DOHH2 (cell line): ENCODE results near the gene DEPDC1B.

Experiments used
- H3F3A ChIP-seq: fragments of 200-600 bp; sonication (generic), shearing (Covaris generic); 2 replicates; pipeline ENCODE4 v1.6.0; 2016; ENCODE audit warnings: antibody characterized with exemption, mild to moderate bottlenecking; ENCODE audit not compliant: control insufficient read depth, insufficient read depth
- H3K27ac ChIP-seq: fragments of 200-600 bp; sonication (generic); 2 replicates; pipeline ENCODE4 v1.5.1; 2014; ENCODE audit warnings: low read depth, mild to moderate bottlenecking, low read length, moderate library complexity
- H3K27me3 ChIP-seq: fragments of 200-600 bp; sonication (generic); 2 replicates; pipeline ENCODE4 v1.6.1; 2014; ENCODE audit warnings: mild to moderate bottlenecking, low read length, mixed read lengths; ENCODE audit not compliant: control insufficient read depth
- H3K36me3 ChIP-seq: fragments of 200-600 bp; sonication (generic); 2 replicates; pipeline ENCODE4 v1.6.1; 2014; ENCODE audit warnings: mild to moderate bottlenecking, low read length, moderate library complexity, mixed read lengths; ENCODE audit not compliant: control insufficient read depth
- H3K4me1 ChIP-seq: fragments of 200-600 bp; sonication (generic); 2 replicates; pipeline ENCODE4 v1.6.1; 2014; ENCODE audit warnings: mild to moderate bottlenecking, low read length, mixed read lengths; ENCODE audit not compliant: control insufficient read depth
- H3K4me2 ChIP-seq: fragments of 200-600 bp; sonication (generic); 2 replicates; pipeline ENCODE4 v1.6.0; 2014; ENCODE audit warnings: mild to moderate bottlenecking, low read length, moderate library complexity
- H3K4me3 ChIP-seq: fragments of 200-600 bp; sonication (generic); 2 replicates; pipeline ENCODE4 v1.5.1; 2014; ENCODE audit warnings: mild to moderate bottlenecking, low read length, mixed read lengths
- H3K79me2 ChIP-seq: fragments of 200-600 bp; sonication (generic); 2 replicates; pipeline ENCODE4 v1.6.1; 2014; ENCODE audit warnings: mild to moderate bottlenecking, low read length, mixed read lengths; ENCODE audit not compliant: control insufficient read depth
- H3K9me2 ChIP-seq: fragments of 200-600 bp; sonication (generic); replicated peaks from 2 replicates; pipeline ENCODE4 v1.6.1; 2014; ENCODE audit warnings: mild to moderate bottlenecking, low read length, mixed read lengths; ENCODE audit not compliant: control insufficient read depth
- H3K9me3 ChIP-seq: fragments of 200-600 bp; sonication (generic); 2 replicates; pipeline ENCODE4 v1.6.1; 2014; ENCODE audit warnings: antibody characterized with exemption, low read length, mixed read lengths; ENCODE audit not compliant: control insufficient read depth, insufficient read depth
- H4K20me1 ChIP-seq: fragments of 200-600 bp; sonication (generic); 2 replicates; pipeline ENCODE4 v1.6.0; 2014; ENCODE audit warnings: low read depth, mild to moderate bottlenecking, antibody characterized with exemption, low read length, moderate library complexity; ENCODE audit not compliant: control insufficient read depth, insufficient read depth
- EZH2phosphoT487 ChIP-seq: fragments of 200-600 bp; sonication (generic); IDR thresholded peaks from 2 replicates; pipeline ENCODE4 v1.6.1; 2017; ENCODE audit warnings: borderline replicate concordance, mild to moderate bottlenecking, antibody characterized with exemption, low read length, moderate library complexity, mixed read lengths
- TF ChIP-seq, protein P1 (sequence below): fragments of 200-600 bp; sonication (generic); IDR thresholded peaks from one replicate; pipeline ENCODE4 v1.5.1; 2014; ENCODE audit warnings: antibody characterized with exemption, mild to moderate bottlenecking, low read depth, low read length; ENCODE audit not compliant: poor library complexity, severe bottlenecking

Gene DEPDC1B

DNA sequence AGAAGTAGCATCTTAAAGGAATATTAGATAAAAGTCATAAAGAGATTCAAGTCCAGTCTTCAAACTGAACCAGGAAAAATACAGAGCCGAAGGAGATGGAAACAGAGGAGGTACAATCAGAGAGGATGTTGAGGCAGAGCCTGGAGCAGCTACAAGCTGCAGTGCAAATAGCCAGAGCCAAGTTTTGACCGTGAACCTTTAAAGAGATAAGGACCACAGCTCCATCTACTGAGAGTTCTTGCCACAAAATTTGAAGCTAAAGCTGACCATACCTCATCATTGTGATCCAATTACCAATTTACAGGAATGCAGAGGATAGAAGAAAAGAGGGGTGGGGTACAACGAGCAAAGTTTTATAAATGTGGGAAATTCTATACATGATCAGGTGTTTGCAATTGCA lies 10.4 kb upstream of the DEPDC1B start:
- Histone ChIP-seq H3K9me2 (no peaks in the 10 kb centered on the region), H3K27me3 (no peaks in the 10 kb centered on the region), H3K4me3 (no peak overlapping the region), H3K4me2 (no peak overlapping the region), H3K36me3 (no peaks in the 10 kb centered on the region), H3K27ac (no peak overlapping the region), H4K20me1 (no peaks in the 10 kb centered on the region), H3K79me2 (no peaks in the 10 kb centered on the region), H3K9me3 (no peaks in the 10 kb centered on the region), H3F3A (no peaks in the 10 kb centered on the region), H3K4me1 (no peaks in the 10 kb centered on the region)
- TF ChIP-seq, protein P1, sequence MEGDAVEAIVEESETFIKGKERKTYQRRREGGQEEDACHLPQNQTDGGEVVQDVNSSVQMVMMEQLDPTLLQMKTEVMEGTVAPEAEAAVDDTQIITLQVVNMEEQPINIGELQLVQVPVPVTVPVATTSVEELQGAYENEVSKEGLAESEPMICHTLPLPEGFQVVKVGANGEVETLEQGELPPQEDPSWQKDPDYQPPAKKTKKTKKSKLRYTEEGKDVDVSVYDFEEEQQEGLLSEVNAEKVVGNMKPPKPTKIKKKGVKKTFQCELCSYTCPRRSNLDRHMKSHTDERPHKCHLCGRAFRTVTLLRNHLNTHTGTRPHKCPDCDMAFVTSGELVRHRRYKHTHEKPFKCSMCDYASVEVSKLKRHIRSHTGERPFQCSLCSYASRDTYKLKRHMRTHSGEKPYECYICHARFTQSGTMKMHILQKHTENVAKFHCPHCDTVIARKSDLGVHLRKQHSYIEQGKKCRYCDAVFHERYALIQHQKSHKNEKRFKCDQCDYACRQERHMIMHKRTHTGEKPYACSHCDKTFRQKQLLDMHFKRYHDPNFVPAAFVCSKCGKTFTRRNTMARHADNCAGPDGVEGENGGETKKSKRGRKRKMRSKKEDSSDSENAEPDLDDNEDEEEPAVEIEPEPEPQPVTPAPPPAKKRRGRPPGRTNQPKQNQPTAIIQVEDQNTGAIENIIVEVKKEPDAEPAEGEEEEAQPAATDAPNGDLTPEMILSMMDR: no peak
- no peak for TF ChIP-seq EZH2phosphoT487

DNA sequence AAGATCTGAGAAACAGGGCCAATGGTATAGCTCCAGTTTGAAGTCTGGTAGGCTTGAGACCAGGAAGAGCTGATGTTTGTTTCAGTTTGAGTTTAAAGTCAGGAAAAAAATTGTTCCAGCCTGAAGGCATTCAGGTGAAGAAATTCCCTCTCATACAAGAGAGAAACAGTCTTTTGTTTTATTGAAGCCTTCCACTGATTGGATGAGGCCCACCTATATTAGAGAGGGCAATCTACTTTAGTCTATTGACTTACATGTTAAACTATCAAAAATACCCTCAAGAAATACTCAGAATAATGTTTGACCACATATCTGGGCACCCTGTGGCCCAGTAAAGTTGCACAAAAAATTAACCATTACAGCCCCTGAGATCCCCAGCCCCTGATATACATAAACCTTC lies 5.2 kb upstream of the DEPDC1B start:
- no peak overlapping the region for H3K4me2 ChIP-seq

DNA sequence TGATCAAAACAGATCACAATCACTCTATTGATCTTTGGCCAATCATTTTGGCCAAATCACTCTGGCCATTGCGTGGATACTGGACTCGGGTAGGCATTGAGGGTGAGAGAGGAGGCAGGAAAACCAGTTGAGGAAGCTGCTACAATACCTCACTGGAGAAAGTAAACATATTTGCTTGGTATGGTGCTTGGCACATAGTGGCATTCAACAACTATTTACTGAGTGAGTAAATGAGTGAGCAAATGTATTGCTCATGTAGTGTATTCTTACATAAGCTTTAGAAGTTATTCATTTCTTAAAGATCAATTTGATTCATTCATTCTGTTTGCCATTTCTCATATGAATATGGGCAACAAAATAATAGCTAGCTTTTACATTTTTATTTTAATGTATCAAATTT lies 4.0 kb upstream of the DEPDC1B start:
- Histone ChIP-seq H3K4me1 (peaks cover 17% of the 10 kb centered on the region), H3K4me3 (no peak overlapping the region), H3K27me3 (peaks cover 22% of the 10 kb centered on the region), H3K9me2 (no peaks in the 10 kb centered on the region), H3K79me2 (peaks cover 7% of the 10 kb centered on the region), H3K9me3 (no peaks in the 10 kb centered on the region), H3K36me3 (no peaks in the 10 kb centered on the region), H3F3A (no peaks in the 10 kb centered on the region), H4K20me1 (no peaks in the 10 kb centered on the region), H3K4me2 (no peak overlapping the region), H3K27ac (no peak overlapping the region)
- TF ChIP-seq, protein P1: no peak
- TF ChIP-seq EZH2phosphoT487: no peak

More for the DNA sequence above, 5.2 kb upstream of the DEPDC1B start:
- H3K9me2 ChIP-seq: no peaks in the 10 kb centered on the region
- H3K4me3 ChIP-seq: no peak overlapping the region
- no peaks in the 10 kb centered on the region for H3K79me2 ChIP-seq
- no peaks in the 10 kb centered on the region for H3F3A ChIP-seq
- peaks cover 14% of the 10 kb centered on the region for H3K4me1 ChIP-seq
- no peaks in the 10 kb centered on the region for H3K9me3 ChIP-seq
- H3K36me3 ChIP-seq: no peaks in the 10 kb centered on the region
- H3K27me3 ChIP-seq: peaks cover 22% of the 10 kb centered on the region
- TF ChIP-seq, protein P1: no peak
- TF ChIP-seq EZH2phosphoT487: no peak
- H3K27ac ChIP-seq: no peak overlapping the region
- H4K20me1 ChIP-seq: no peaks in the 10 kb centered on the region
